Measurements from ENCODE around the gene TRPM5.

DNA sequence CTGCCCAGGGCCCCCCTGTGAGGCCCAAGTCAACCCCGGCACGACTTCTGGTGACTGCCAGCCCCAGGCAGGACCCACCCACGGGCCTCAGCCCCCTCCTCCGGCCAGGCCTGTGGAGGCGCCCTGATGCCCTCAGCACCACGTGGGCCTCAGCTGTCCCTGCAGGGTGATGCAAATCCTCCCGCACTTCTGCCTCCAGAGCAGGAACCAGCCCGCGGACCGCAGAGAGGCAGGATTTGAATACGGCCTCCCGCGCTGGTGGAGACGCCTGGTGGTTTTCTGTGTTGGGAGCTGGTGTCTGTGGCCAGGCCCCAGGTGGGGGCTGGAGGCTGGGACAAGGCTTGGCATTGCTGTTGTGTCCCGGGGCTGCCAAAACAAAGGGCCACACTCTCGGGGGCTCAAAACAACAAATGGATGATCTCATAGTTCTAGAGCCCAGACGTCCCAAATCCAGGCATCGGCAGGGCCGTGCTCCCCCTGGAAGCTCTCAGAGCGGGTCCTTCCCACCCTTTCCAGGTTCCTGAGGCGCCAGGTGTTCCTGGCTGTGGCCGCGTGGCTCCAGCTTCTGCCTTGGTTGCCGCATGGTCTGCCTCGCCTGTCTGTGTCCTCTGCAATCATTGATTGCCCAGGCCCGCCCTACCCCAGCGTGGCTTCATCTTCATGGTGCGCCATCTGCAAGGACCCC is 19.4 kb downstream of the TRPM5 start:
- TF ChIP-seq, protein P1, sequence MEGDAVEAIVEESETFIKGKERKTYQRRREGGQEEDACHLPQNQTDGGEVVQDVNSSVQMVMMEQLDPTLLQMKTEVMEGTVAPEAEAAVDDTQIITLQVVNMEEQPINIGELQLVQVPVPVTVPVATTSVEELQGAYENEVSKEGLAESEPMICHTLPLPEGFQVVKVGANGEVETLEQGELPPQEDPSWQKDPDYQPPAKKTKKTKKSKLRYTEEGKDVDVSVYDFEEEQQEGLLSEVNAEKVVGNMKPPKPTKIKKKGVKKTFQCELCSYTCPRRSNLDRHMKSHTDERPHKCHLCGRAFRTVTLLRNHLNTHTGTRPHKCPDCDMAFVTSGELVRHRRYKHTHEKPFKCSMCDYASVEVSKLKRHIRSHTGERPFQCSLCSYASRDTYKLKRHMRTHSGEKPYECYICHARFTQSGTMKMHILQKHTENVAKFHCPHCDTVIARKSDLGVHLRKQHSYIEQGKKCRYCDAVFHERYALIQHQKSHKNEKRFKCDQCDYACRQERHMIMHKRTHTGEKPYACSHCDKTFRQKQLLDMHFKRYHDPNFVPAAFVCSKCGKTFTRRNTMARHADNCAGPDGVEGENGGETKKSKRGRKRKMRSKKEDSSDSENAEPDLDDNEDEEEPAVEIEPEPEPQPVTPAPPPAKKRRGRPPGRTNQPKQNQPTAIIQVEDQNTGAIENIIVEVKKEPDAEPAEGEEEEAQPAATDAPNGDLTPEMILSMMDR (IDR thresholded peaks at IDR 0.05) = no peak
- TF ChIP-seq POLR2A (IDR thresholded peaks at IDR 0.05) = no peak

Measured in Peyer's patch (tissue), 4 donors.